Frontal cortex (tissue), 4 donors: ENCODE data around the gene FBXL14. TPM values are rescaled to one million over a fixed set of nuclear protein-coding genes. Genes with fewer than 3 reads are reported as not detected.
"Not testable (repeated sequence)": the region's sequence is repeated elsewhere in the genome, so short reads cannot be mapped to it uniquely, and the experiment has no call there.

Source experiments
- DNase-seq, 2 donors: peaks; one replicate each; pipeline ENCODE4 v3.0.0; 2012; ENCODE audit warnings: low spot score in 2 of 2
- FAIRE-seq: peaks from 2 replicates; lab custom pipeline; 2012; peaks lifted over from hg19 to GRCh38; lab: Jason Lieb, UNC
- total RNA-seq: library from RNA; depleted of rRNA; stranded (reverse); fragments of >200 nt; gene quantifications from one replicate; pipeline ENCODE4 v1.2.3, GENCODE V29; 2014
- donor health status: control.
- donor health status: control.
- donor health status: control.

Gene FBXL14
- total RNA-seq, 1 donor from 2014 or later = 17.5 TPM

DNA sequence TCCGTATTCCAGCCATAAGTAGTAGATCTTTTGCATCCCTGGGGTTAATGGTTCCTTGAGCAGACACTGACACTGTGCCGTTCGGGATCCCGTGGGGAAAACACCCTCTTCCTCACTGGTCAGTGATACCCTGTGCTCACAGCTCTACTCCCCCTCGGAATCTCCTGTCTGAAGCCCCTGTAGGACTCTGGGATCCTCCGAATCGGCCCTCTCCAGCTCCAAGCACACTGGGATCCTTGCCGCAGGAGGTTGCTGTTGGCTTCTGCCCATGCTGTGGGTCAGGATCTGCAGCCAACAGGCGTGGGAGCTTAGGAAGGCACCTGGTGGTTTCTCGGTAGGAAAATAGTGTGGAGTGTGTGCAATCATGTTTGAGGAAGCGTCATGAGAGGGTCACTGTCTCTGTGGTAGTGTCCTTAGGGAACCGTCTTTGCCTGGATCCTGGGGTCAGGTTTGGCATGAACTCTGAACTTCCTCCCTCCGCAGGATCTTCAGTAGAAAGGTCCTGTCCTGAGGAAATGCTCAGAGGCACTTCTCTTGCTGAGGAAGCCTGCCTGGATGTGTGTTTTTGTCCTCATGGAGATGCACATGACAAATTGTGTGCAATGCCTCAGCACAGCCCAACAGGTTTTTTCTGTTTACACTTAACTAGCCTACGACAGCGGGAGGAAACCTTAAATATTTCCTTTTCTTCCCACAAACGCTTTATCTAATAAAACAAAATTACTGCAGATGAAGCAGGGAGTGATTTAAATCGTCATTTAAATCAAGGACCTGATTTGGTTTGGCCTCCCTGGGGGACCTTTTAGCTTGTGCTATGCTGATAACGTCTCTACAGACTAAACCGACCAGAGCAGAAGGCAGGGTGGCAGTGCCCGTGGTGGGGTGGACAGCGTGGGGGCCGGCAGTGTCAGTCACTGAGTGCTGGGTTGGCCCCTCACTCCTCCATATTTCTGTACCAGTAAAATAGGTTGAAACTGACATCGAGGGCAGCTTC is 18.7 kb downstream of the FBXL14 start:
- FAIRE-seq (no peak), DNase-seq (no peak)

DNA sequence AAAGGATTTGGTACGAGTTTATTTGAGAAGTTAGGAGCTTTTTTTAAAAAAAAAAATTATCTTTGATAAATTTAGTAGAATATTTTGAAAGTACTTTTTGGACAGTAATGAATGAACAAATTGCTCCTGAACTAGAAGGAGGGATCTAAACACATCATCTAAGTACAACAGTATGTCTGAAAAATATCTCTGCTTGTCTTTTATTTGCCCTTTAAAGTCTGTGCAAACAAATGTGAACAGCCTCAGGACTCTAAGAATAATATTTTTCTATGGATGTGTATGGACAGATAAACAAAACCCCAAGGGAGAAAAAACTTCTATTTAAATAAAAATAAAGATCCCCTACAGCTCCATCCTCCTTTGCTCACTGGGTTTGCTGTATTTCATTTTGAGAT is 19.5 kb downstream of the FBXL14 start:
- DNase-seq = no peak
- no peak for FAIRE-seq

DNA sequence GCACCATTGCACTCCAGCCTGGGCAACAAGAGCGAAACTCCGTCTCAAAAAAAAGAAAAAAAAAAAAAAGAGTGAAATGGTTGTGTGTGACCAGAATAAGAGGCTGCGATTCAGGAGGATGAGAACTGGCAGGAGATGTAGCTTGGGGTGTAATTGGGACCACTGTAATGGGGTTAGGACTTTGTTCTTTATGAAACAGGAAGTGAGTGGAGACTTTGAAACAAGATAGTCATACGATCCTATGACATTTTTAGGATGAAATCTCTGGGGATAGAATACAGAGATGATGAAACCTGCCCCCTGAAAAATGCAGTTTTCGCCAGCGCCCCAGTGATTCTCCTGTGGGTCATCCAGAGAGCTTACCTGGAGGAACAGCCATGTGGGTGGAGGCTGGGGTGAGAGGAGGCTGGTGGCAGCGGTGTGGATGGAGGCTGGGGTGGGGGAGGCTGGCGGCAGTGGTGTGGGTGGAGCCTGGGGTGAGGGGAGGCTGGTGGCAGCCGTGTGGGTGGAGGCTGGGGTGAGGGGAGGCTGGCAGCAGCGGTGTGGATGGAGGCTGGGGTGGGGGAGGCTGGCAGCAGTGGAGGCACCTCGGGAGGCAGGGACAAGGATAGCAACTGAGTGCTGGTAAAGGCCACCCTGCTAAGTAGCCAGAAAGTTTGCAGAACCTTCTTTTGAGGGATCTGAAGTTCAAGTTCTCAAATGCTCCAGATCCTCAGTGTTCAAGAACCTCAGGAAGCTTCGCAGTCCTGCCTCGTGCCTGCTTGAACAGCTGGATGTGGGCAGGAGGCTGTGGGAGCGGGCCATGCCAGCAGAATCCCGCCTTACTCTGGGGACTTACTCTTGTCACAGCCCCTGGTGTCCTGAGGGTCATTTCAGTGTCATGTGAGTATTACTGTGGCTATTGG is 20.2 kb downstream of the FBXL14 start:
- FAIRE-seq (no peak), DNase-seq (no peak)

DNA sequence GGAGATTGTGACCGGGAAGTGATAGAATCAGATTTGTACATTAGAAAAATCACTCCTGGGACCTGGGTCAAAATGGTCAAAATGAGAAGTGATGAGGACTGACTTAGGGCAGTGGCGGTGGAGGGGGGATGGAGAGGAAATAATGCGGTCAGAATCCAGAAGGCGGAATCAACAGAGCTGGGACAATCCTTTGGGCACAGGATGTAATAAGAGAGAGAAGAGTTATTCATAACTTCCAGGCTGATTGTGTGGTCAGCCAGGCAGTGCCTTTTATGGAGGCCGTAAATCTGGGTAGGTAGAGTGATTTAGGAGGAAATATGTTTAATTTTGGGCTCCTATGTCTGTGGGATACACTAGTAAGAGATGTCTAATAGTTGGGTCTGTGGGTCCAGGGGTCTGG is 21.6 kb downstream of the FBXL14 start:
- no peak for DNase-seq
- no peak for FAIRE-seq

DNA sequence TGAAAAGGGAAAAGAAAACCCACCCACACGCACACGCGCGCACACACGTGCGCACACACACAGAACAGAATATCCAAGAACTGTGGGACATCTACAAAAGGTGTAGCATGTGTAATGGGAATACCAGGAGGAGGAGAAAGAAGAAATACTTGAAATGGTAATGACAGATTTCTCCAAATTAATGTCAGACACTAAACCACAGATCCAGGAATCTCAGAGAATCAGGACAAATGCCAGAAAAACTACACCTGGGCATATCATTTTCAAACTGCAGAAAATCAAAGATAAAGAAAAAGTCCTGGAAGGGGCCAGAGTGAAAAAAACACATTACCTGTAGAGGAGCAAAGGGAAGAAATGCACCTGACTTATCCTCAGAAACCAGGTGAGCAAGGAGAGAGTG is 26.5 kb downstream of the FBXL14 start:
- FAIRE-seq (no peak), DNase-seq (no peak)

DNA sequence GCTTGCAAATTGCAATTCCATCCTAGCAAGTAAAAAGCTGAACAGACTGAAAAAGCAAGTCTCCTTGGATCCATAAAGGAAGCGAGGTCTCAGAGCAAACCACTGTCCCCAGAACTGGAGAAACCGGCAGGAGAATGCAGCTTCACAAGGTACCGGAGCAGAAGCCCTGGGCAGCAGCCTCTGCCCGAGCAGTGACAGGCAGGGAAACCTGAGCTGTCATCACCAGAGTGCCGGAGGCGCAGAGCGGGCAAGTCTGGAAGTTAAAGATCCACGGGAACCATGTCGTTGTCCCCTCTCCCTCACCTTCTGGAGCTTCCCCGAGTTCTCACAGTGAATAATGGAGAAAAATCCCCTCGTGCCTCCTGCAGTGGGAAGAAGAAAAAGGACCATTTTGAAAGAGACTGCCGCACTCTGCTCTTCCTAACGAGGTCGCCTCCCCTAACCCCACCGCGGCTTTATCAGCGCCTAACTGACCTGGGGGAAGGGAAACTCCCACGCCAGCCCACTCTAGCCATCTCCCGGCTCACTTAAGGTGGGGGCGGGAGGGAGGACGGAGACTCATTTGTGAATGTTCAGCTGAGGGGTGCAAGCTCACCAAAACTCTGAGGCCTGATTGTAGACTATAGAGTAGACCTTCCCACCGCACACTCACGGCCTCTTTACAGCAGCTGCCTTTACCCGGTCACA is 27.8 kb downstream of the FBXL14 start:
- FAIRE-seq = no peak
- no peak for DNase-seq

DNA sequence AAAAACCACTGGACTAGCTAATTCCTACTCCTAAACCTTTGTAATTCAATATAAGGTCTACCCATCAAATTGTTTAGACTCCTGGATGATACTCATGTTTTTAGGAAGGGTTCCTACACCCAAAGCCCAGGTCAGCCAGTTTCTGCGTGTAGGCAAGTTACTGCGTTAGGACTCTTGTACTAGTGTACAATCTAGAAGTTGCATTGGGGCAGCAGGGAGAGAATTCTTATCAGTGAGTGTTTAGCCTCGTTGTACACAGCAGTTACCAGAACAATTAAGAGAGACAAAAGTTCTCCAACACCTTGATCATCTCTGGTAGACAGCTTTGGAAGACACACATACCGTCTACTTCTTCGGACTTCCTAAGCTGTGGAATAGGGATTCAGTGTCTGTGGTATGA is 29.2 kb downstream of the FBXL14 start:
- no peak for FAIRE-seq
- no peak for DNase-seq

DNA sequence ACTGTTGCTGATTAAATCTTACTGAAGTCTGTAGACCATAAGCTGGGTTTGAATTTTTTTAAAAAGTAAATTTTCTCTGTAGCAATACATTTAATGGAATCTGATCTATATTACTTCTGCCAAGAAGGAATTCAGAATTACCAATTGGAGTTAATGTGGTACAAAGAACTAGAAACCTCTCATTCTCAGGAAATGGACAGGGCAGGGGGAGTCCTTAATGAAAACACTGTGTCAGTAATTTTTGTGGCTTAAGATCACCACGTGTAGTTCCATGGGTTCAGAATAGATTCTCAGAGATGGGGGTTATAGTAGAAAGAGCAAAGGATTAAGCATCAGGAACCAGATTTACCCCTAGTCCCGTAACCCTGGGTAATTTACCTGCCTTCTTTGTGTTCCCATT is 30.3 kb downstream of the FBXL14 start:
- no peak for FAIRE-seq
- DNase-seq = no peak

DNA sequence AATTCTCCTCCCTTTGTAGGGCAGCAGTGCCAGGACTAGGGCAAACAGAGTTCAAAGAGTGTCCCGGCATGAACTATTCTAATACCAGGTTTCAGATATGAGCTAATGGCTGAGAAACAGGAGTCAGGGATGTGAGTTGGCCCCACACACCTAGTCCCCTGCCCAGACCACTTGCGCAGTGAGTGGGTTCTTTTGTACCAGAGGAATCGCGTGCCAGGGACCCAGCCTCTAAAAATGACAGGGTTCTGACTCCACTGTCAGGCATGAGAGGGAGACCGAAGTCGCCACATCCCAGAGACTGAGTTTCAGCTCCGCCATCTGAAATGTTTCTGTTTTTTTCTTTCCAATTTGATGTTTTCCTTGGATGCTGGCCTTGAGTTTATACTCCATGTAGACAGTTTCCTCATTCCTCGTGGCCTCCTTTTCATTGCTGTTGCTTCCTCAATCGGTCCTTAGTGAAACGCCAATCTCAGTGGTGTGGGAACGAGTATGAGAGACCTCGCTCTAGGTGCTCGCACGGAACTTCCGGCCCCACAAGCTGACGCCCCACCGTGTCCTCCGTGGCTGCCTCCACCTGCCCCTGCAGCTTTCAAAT is 31.5 kb downstream of the FBXL14 start:
- no peak for DNase-seq
- no peak for FAIRE-seq

DNA sequence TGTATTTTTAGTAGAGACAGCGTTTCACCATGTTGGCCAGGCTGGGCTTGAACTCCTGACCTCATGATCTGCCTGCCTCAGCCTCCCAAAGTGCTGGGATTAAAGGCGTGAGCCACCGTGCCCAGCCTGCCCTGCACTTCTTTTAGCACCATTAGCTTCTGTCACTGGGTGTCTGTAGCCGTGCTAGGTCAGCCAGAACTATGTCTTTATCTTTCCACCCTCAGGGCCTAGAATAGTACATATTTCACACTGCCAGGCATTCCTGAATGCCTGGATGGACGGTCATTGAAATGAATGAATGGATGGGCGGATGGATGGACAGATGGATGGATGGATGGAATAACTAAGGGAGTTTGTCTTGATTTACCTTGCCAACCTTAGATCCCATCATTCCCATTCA is 33.7 kb downstream of the FBXL14 start:
- FAIRE-seq = no peak
- DNase-seq = no peak

DNA sequence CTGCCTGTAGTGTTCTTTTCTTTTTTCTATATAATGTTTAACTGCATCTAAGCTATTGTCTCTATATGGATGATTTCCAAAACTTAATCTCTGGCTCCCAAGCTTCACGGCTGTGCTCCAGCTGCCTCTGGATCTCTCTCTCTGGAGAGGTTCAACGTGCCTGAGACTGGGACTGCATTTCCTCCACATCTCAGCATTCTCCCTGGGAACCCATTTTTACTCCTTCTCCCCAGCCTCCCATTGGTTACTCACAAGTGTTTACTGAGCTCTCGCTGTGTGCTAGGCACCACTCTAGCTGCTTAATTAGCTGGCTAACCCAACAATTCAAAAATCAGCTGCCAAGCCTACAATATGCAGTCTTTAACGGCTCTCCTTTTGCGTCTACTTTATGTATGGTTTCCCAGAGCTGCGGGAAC is 34.7 kb downstream of the FBXL14 start:
- no peak for FAIRE-seq

DNA sequence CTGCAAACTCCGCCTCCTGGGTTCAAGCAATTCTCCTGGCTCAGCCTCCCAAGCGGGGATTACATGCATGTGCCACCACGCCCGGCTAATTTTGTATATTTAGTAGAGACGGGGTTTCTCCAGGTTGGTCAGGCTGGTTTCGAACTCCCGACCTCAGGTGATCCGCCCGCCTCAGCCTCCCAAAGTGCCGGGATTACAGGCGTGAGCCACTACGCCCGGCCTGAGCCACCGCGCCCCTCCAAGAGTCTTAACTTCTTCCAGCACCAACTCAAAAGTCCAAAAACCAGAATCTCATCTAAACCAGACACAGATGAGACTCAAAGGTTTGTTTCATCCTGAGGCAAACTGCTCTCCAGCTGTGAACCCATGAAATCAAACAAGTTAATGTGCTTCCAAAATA is 36.3 kb downstream of the FBXL14 start:
- FAIRE-seq, DNase-seq: not testable (repeated sequence)

More for the DNA sequence above, 34.7 kb downstream of the FBXL14 start:
- no peak for DNase-seq

DNA sequence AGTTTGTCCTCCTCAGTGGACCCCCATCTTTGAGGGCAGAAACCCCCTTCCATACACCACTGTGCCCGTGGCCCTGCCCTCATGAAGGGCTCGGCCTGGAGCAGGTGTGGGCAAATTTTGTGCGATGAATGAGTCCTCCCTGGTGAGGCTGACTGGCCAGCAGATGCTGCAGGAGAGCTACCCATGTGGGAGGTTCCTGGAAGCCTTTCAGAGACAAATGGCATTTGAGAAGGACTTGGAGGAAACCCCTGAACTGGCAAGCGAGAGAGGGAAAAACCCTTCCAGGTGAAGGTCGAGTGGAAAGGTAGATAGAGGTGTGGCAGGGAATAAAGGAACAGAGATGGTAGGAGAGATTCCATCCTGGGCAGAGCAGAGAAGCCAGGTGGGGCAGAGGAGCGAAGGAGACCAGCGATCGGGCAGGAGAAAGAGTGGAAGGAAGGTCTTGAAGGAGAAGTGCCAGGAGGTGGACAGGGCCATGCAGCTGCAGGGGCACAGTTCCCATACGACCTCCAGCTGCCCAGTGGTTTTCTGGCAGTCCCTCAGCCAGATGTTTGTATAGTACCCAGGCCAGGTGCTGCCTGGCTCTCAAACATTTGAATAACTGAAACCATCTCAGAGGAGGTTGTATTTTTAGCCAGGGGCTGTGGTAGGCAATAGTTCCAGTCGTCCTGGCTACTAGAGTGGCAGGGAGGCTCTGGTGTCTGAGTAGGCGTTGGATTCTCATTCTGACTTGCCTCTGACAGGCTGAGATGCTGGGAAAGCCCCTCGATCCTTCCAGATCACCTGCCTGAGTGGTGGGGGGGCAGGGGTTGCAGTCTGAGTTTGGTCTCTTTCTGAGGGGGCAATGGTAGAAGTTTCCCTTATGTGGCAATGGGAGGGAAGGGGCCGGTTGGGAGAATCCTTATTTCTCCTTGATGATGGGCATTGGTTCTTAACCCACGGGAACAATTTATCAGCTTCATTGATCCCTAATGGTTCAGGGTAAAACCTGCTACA is 40.1 kb downstream of the FBXL14 start:
- DNase-seq (no peak), FAIRE-seq (no peak)

DNA sequence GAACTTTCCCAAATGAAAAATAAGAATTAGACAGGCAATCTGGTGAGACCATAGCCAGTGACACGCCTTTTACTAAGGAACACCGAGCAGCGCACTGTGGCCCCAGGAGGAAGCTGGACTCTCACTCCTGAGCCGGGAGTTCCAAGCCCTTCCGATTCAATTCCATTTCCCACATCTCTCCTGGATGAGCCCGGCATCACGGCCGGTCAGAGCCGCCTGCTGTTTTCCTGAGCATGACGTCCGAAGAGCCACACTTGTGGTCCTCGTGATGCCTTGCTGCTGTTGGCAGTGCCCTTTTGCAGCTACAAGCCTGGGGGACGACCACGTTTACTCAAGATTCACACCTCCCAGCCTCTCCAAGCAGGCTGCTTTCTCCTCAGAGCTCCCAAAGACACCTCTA is 40.8 kb downstream of the FBXL14 start:
- FAIRE-seq = no peak
- no peak for DNase-seq

DNA sequence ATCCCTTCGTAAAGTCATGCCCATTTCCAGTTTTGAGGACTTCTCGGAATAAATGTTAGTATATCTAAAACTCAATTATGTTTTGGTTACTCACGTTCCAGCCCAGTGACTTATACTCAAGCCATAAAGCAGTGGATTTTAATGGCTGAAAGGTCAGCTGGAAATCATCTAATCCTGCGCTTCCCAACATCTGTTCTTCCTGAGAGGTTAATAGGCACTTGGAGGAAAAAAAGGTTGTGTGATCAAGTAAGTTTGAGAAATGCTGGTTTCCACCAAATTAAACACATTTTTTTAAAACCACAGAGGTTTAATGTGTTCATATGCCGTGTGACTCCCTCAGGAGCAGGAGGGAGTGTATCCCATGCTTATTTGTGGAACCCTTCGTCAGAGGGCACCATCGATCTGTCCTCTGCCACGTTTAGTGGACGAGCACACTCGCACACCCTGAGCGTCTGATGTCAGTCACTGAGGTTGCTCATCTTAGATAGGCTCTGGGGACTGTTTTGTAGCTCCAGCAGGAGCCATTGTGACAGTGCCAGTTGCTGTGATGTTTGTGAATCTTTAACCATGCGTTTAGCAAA is 41.4 kb downstream of the FBXL14 start:
- DNase-seq = no peak

DNA sequence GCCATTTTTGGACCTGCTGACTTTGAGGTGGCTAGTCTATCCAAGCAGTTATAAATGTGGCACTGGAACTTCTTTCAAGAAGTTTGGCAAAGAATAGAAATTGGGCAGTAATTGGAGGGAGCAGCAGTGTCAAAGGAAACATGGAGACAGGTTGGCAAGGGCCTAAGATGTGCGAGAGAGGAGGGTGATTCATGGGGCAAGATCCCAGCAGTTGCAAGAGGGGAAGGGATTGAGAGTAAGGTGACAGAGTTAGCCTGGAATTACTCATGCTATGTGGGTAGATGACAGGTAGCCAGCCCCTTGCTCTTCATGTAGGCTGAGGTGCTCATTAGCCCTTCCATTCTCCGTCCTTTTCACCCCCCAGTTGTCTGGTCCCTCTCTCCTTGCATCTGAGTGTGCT is 42.2 kb downstream of the FBXL14 start:
- no peak for DNase-seq
- FAIRE-seq = no peak

More for the DNA sequence above, 41.4 kb downstream of the FBXL14 start:
- FAIRE-seq = no peak

DNA sequence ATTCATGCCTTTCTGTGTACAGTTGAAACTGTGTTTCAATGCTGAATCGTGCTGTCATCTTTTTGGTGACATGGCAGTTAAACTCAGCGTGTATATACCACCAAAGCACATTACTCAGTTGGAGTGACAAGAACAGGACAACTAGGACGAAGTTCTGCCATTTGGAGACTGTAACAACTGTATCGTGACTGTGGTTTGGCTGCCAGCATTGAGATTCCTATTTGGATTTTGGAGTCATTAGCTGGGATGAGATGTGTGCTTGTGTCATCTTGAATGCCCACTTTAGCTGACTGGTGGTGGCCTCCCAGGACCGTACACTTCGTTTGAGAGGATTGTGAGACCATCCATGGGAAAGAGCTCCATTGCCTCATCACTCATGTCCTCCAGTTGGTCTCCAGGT is 42.9 kb downstream of the FBXL14 start:
- FAIRE-seq (no peak), DNase-seq (no peak)

DNA sequence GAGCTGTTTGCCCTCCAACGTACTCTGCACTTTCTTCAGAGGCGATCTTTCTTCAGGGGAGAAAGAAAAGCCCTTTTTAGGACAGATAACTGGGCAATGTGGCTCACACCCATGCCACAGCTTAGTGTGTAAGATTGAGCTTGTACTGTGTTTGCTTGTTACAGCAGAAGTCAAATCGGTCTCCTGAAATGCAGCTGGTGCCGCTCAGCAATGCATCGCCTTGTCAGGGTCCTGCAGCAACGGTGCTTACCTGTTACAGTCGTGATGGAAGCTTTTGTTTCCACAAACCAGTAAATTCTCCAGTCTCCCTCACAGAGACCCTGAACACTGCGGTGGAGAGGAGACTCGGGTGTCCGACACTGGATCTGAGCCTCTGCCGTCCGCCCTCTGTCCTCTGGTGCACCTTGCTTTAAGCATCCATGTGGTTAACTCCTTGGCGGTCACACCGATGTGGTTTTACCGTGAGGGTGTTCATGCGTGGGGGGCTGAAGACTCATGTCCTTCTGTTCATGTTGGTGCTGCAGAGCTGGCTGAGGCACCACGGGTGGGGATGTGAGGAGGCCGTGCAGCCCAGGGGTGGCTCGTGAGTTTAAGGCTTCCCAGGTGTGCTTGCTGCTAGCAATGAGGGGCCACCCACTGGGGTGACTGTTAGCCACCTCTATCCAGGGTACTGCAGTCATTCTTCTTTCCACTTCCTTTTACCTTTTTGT is 47.3 kb downstream of the FBXL14 start:
- DNase-seq = no peak
- FAIRE-seq = no peak
